MM.1S (cell line): ENCODE results near the gene CCDC138.
A peak's percentile ranks its signal among the peaks of the same experiment; 100 is the strongest.
"Not testable (repeated sequence)": the region's sequence is repeated elsewhere in the genome, so short reads cannot be mapped to it uniquely, and the experiment has no call there.

Experiments
- DNase-seq: peaks from one replicate; pipeline ENCODE4 v3.0.0-alpha.2; 2015
- H2AFZ ChIP-seq: fragments of 300-600 bp; sonication (generic); 2 replicates; pipeline ENCODE4 v1.6.0; 2016; ENCODE audit warnings: antibody characterized with exemption, low read length
- H3F3A ChIP-seq: fragments of 300-600 bp; sonication (generic); 2 replicates; pipeline ENCODE4 v1.6.1; 2016; ENCODE audit warnings: mild to moderate bottlenecking, antibody characterized with exemption, low read length, moderate library complexity, mixed read lengths; ENCODE audit not compliant: insufficient read depth
- H3K27ac ChIP-seq: fragments of 300-600 bp; sonication (generic); 2 replicates; pipeline ENCODE4 v1.5.1; 2016; ENCODE audit warnings: mild to moderate bottlenecking, low read length
- H3K27me3 ChIP-seq: fragments of 300-600 bp; sonication (generic); replicated peaks from 2 replicates; pipeline ENCODE4 v1.6.0; 2016; ENCODE audit warnings: low read length; ENCODE audit not compliant: insufficient read depth
- H3K36me3 ChIP-seq: fragments of 300-600 bp; sonication (generic); replicated peaks from 2 replicates; pipeline ENCODE4 v1.6.1; 2016; ENCODE audit warnings: mild to moderate bottlenecking, low read length, mixed read lengths; ENCODE audit not compliant: insufficient read depth
- H3K4me1 ChIP-seq: fragments of 300-600 bp; sonication (generic); 2 replicates; pipeline ENCODE4 v1.6.1; 2016; ENCODE audit warnings: low read length, mixed read lengths
- H3K4me2 ChIP-seq: fragments of 300-600 bp; sonication (generic); 2 replicates; pipeline ENCODE4 v1.6.0; 2016; ENCODE audit warnings: low read depth, low read length
- H3K4me3 ChIP-seq: fragments of 300-600 bp; sonication (generic); 2 replicates; pipeline ENCODE4 v1.5.1; 2016; ENCODE audit warnings: low read length, mixed read lengths
- H3K79me2 ChIP-seq: fragments of 300-600 bp; sonication (generic); 2 replicates; pipeline ENCODE4 v1.6.1; 2016; ENCODE audit warnings: mixed run types, low read length, mixed read lengths
- H3K9ac ChIP-seq: fragments of 300-600 bp; sonication (generic); 2 replicates; pipeline ENCODE4 v1.6.1; 2016; ENCODE audit warnings: low read length, mixed read lengths
- H3K9me2 ChIP-seq: fragments of 300-600 bp; sonication (generic); replicated peaks from 2 replicates; pipeline ENCODE4 v1.6.1; 2016; ENCODE audit warnings: mild to moderate bottlenecking, low read length, mixed read lengths; ENCODE audit not compliant: insufficient read depth
- H3K9me3 ChIP-seq: fragments of 300-600 bp; sonication (generic); replicated peaks from 2 replicates; pipeline ENCODE4 v1.6.1; 2016; ENCODE audit warnings: mild to moderate bottlenecking, low read length, mixed read lengths; ENCODE audit not compliant: insufficient read depth
- H4K20me1 ChIP-seq: fragments of 300-600 bp; sonication (generic); 2 replicates; pipeline ENCODE4 v1.6.1; 2016; ENCODE audit warnings: mild to moderate bottlenecking, low read length, moderate library complexity, mixed read lengths; ENCODE audit not compliant: insufficient read depth
- EZH2 ChIP-seq: fragments of 300-600 bp; sonication (generic); optimal IDR thresholded peaks from 2 replicates; pipeline ENCODE3; 2017; ENCODE audit warnings: low read depth, mild to moderate bottlenecking, antibody characterized with exemption, low read length, mixed read lengths
- EZH2phosphoT487 ChIP-seq: fragments of 300-600 bp; sonication (generic); IDR thresholded peaks from 2 replicates; pipeline ENCODE4 v1.6.1; 2018; ENCODE audit warnings: antibody characterized with exemption, low read length
- TF ChIP-seq, protein P1 (sequence below): fragments of 300-600 bp; sonication (generic); IDR thresholded peaks from 2 replicates; pipeline ENCODE4 v1.5.1; 2016; ENCODE audit warnings: antibody characterized with exemption, low read length, mixed read lengths

Gene CCDC138

DNA sequence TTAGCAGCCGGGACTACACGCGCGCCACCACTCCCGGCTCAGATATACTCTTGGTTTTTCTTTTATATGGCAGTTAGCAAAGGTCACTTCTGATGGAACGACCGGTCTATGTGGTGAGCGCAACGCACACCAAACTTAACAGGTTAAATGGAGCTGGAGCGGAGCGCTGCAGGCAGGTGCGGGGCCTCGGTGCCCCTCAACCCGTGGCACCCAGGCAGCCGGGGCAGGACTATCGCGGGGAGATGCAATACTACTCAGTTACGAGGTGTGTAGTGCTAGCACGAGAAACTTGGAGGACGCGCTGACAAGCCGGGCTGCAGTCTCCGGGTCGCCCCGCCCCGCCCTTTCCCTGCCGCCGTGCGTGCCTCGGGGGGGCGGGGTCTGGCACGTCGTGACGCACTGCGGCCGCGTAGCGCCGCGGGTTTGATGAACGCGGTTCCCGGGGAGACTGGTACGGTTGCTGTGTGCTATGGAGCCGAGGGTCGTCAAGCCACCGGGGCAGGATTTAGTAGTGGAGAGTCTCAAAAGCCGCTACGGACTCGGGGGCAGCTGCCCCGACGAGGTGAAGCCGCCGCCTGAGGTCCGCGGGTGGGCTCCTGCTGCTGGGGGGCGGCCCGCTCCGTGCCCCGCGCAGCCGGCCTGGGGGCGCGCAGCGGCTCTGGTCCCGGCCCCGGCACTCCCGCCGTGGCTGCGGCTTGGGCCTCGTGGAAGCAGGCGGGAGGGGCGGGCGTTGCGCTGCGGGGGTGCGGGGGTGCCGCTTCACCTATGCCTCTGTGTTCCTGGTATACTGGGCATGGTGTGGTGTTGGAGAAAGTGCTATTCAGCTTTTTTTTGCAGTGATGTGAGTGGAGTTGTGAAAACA lies at the start of gene CCDC138:
Gene CCDC138 (plus strand): TSS at position 418 of the 862 bp plus-strand sequence. CDS start 52 bp downstream, at position 470.
- Histone ChIP-seq H3K4me1 (peaks cover 14% of the 10 kb centered on the region), H3K9me3 (no peaks in the 10 kb centered on the region), H2AFZ (peak within 1 kb of the TSS; percentile 65), H3K36me3 (0 out of 2 replicates have a peak, but pooled peaks cover 10% of the 10 kb centered on the region), H3K9ac (peak within 1 kb of the TSS; percentile 79), H3F3A (peaks cover 10% of the 10 kb centered on the region), H3K9me2 (no peaks in the 10 kb centered on the region), H3K4me2 (peak within 1 kb of the TSS; percentile 96), H3K27me3 (no peaks in the 10 kb centered on the region), H3K4me3 (peak within 1 kb of the TSS; percentile 74), H4K20me1 (no peaks in the 10 kb centered on the region), H3K79me2 (peaks cover 9% of the 10 kb centered on the region), H3K27ac (peak within 1 kb of the TSS; percentile 89)
- TF ChIP-seq EZH2 (no peak), EZH2phosphoT487 (no peak)
- TF ChIP-seq, protein P1, sequence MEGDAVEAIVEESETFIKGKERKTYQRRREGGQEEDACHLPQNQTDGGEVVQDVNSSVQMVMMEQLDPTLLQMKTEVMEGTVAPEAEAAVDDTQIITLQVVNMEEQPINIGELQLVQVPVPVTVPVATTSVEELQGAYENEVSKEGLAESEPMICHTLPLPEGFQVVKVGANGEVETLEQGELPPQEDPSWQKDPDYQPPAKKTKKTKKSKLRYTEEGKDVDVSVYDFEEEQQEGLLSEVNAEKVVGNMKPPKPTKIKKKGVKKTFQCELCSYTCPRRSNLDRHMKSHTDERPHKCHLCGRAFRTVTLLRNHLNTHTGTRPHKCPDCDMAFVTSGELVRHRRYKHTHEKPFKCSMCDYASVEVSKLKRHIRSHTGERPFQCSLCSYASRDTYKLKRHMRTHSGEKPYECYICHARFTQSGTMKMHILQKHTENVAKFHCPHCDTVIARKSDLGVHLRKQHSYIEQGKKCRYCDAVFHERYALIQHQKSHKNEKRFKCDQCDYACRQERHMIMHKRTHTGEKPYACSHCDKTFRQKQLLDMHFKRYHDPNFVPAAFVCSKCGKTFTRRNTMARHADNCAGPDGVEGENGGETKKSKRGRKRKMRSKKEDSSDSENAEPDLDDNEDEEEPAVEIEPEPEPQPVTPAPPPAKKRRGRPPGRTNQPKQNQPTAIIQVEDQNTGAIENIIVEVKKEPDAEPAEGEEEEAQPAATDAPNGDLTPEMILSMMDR: no peak
- peak; percentile 96 for DNase-seq

DNA sequence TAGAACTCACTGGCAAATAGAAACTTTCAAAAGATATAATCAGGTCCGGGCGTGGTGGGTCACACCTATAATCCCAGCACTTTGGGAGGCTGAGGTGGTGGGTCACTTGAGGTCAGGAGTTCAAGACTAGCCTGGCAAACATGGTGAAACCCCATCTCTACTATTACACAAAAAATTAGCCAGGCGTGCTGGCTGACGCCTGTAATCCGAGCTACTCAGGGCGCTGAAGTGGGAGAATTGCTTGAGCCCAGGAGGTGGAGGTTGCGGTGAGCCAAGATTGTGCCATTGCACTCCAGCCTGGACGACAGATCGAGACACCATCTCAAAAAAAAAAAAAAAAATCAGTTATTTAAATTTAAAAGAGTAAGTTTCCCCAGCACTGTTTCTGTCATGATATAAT lies 28.6 kb upstream of the CCDC138 start:
- not testable (repeated sequence) for H3K9me3 ChIP-seq, H3K27ac ChIP-seq, H2AFZ ChIP-seq, H3K4me3 ChIP-seq, H3K36me3 ChIP-seq, H3K79me2 ChIP-seq, H3K9me2 ChIP-seq, H3K4me1 ChIP-seq, H3K9ac ChIP-seq, H3K27me3 ChIP-seq, H4K20me1 ChIP-seq, H3F3A ChIP-seq, H3K4me2 ChIP-seq, DNase-seq

- not testable (repeated sequence) for H3K4me3 ChIP-seq, H3K27me3 ChIP-seq, H3K27ac ChIP-seq, DNase-seq, H2AFZ ChIP-seq, H3K9ac ChIP-seq, H3K9me3 ChIP-seq, H3K9me2 ChIP-seq, H4K20me1 ChIP-seq, H3K4me2 ChIP-seq, H3K4me1 ChIP-seq, H3F3A ChIP-seq, H3K79me2 ChIP-seq
- H3K36me3 ChIP-seq: peaks cover 22% of the 10 kb centered on the region
Observed at GRCh38 chr2:108762618-108763017, 24.0 kb upstream of the CCDC138 start.

DNA sequence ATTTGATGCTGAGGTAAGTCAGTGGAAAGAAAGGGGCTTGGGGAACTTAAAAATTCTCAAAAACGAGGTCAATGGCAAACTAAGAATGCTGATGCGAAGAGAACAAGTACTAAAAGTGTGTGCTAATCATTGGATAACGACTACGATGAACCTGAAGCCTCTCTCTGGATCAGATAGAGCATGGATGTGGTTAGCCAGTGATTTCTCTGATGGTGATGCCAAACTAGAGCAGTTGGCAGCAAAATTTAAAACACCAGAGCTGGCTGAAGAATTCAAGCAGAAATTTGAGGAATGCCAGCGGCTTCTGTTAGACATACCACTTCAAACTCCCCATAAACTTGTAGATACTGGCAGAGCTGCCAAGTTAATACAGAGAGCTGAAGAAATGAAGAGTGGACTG lies 19.9 kb upstream of the CCDC138 start:
- H3K27ac ChIP-seq, H3K79me2 ChIP-seq, H3F3A ChIP-seq, H3K4me2 ChIP-seq, H2AFZ ChIP-seq, H4K20me1 ChIP-seq, H3K4me3 ChIP-seq, H3K4me1 ChIP-seq, H3K9ac ChIP-seq, DNase-seq, H3K27me3 ChIP-seq, H3K9me2 ChIP-seq, H3K9me3 ChIP-seq: not testable (repeated sequence)
- H3K36me3 ChIP-seq: peaks cover 24% of the 10 kb centered on the region

DNA sequence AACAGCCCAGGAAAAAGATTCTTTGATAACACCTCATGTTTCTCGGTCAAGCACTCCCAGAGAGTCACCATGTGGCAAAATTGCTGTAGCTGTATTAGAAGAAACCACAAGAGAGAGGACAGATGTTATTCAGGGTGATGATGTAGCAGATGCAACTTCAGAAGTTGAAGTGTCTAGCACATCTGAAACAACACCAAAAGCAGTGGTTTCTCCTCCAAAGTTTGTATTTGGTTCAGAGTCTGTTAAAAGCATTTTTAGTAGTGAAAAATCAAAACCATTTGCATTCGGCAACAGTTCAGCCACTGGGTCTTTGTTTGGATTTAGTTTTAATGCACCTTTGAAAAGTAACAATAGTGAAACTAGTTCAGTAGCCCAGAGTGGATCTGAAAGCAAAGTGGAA lies 18.7 kb upstream of the CCDC138 start:
- H3K79me2 ChIP-seq, H3K9me2 ChIP-seq, H3F3A ChIP-seq, H2AFZ ChIP-seq, H3K4me1 ChIP-seq, H4K20me1 ChIP-seq, H3K27me3 ChIP-seq, H3K9me3 ChIP-seq: not testable (repeated sequence)
- peak; percentile 73 for DNase-seq
- H3K4me3 ChIP-seq: peak overlapping the region; percentile 35; the same call in 1 of the 2 replicates
- H3K9ac ChIP-seq: peak overlapping the region; percentile 50; the same call in 1 of the 2 replicates
- H3K36me3 ChIP-seq: peaks cover 29% of the 10 kb centered on the region
- peak overlapping the region; percentile 88 for H3K27ac ChIP-seq
- H3K4me2 ChIP-seq: peak overlapping the region; percentile 81; the same call in 1 of the 2 replicates
